Measurements from ENCODE around the gene LMBRD2. TPM values are rescaled to one million over a fixed set of nuclear protein-coding genes. Genes with fewer than 3 reads are reported as not detected.

Gene LMBRD2
- total and polyA plus RNA-seq, 2 donors (not counting 1 experiment from before 2014, with no cell fraction given): 2.1 to 10.0 TPM

DNA sequence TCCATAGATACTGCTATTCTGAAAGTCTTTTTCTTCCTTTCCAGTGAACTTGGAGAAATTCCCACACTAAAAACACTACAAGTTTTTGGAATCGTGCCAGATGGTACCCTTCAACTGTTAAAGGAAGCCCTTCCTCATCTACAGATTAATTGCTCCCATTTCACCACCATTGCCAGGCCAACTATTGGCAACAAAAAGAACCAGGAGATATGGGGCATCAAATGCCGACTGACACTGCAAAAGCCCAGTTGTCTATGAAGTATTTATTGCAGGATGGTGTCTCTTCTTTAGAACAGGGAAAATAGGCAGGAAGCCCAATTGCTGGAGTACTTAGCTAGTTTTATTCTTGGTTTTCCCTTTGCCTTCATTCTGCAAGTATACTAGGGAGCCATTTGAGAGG is 30.1 kb upstream of the LMBRD2 start:
- 100% methylated on average over 1 of the region's 2 CpGs for WGBS (ENCODE audit: insufficient coverage)
- Histone ChIP-seq H3K27me3 (replicated peaks in 1 of 4; ENCODE audit: control extremely low read depth in 1 of 4, control insufficient read depth in 3 of 4, insufficient read depth in 4 of 4, low read length in 3 of 4) (no peaks in the 10 kb centered on the region), H3K9ac (ENCODE audit: low read length) (no peak overlapping the region), H3K79me2 (ENCODE audit: control insufficient read depth, insufficient read depth, low read length) (no peaks in the 10 kb centered on the region), H3K4me3 (ENCODE audit: control extremely low read depth in 1 of 5, extremely low read depth in 1 of 5, insufficient read depth in 1 of 5, low read depth in 2 of 5, low read length in 4 of 5) (no peak overlapping the region), H3K36me3 (replicated peaks in 1 of 2; ENCODE audit: control extremely low read depth in 1 of 2, control insufficient read depth in 1 of 2, extremely low read depth in 1 of 2, insufficient read depth in 2 of 2, low read length in 1 of 2) (peaks cover 14 to 39% of the 10 kb centered on the region in 2 experiments), H3K9me3 (ENCODE audit: control extremely low read depth in 1 of 3, control insufficient read depth in 2 of 3, insufficient read depth in 1 of 3, low read length in 2 of 3) (no peaks in the 10 kb centered on the region), H2AFZ (ENCODE audit: insufficient read depth, low read depth, low read length, poor library complexity, severe bottlenecking) (no peak overlapping the region), H3K27ac (ENCODE audit: low read length in 2 of 2) (no peak overlapping the region), H3K4me1 (ENCODE audit: control insufficient read depth in 2 of 2, insufficient read depth in 2 of 2, low read length in 2 of 2) (no peaks in the 10 kb centered on the region), H3K4me2 (replicated peaks; ENCODE audit: low read depth, low read length, poor library complexity, severe bottlenecking) (no peak overlapping the region), H4K20me1 (ENCODE audit: control insufficient read depth, insufficient read depth, low read length, poor library complexity, severe bottlenecking) (no peaks in the 10 kb centered on the region)
- H3K4me3 Mint-ChIP-seq: no peak overlapping the region
- TF ChIP-seq, protein P1, sequence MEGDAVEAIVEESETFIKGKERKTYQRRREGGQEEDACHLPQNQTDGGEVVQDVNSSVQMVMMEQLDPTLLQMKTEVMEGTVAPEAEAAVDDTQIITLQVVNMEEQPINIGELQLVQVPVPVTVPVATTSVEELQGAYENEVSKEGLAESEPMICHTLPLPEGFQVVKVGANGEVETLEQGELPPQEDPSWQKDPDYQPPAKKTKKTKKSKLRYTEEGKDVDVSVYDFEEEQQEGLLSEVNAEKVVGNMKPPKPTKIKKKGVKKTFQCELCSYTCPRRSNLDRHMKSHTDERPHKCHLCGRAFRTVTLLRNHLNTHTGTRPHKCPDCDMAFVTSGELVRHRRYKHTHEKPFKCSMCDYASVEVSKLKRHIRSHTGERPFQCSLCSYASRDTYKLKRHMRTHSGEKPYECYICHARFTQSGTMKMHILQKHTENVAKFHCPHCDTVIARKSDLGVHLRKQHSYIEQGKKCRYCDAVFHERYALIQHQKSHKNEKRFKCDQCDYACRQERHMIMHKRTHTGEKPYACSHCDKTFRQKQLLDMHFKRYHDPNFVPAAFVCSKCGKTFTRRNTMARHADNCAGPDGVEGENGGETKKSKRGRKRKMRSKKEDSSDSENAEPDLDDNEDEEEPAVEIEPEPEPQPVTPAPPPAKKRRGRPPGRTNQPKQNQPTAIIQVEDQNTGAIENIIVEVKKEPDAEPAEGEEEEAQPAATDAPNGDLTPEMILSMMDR (IDR thresholded peaks at IDR 0.05): no peak
- no peak for TF ChIP-seq EZH2 (IDR thresholded peaks at IDR 0.05; ENCODE audit: borderline replicate concordance, insufficient read depth, low read depth, low read length, poor library complexity, severe bottlenecking)
- no peak for DNase-seq
- peaks cover 2% of the 10 kb centered on the region for H3K4me1 Mint-ChIP-seq
- ATAC-seq (ENCODE audit: low read depth): no peak
- ChIA-PET POLR2A (no interaction called here), CTCF (no interaction called here)
- H3K27me3 Mint-ChIP-seq: no peaks in the 10 kb centered on the region
- no peaks in the 10 kb centered on the region for H3K9me3 Mint-ChIP-seq (ENCODE audit: insufficient read depth)
- intact Hi-C loops (cut with micrococcal nuclease): no loop called here
- H3K27ac Mint-ChIP-seq: no peak overlapping the region

DNA sequence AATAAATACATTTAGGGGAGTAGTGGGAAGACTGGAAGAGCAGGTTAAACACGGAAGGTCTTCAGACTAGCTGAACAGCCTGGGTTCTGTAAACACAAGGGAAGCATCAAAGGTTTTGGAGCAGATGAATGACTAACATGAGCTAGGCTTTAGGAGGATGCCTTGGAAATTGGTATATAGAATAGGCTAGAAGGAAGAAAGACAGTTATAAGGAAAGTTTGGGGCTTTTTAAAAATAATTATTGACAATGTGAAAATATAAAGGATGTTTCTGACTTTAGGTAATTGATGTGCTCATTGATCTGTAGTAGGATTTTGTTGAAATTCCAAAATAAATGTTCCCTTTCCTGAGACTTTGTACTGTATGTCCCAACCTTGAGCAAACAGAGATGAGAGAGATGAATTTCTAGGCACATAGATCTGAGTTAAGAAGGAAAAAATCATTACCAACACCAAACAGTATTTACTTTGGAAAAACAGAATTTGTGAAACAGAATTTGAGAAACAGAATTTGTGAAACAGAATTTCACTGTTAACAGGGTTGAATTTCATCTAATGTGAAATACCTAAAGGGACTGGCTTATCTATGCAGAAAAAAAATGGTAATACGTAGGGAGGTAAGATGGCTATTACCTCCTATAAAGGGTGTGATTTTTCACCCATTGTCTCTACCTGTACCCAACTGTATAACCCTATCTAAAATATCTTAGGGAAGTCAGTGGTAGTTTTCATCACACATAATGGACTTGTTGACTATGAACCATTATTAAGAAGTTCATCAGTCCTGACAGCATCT is 29.1 kb upstream of the LMBRD2 start:
- H3K4me3 ChIP-seq (ENCODE audit: control extremely low read depth in 1 of 5, extremely low read depth in 1 of 5, insufficient read depth in 1 of 5, low read depth in 2 of 5, low read length in 4 of 5): no peak overlapping the region
- H3K79me2 ChIP-seq (ENCODE audit: control insufficient read depth, insufficient read depth, low read length): no peaks in the 10 kb centered on the region
- Mint-ChIP-seq H3K27ac (no peak overlapping the region), H3K9me3 (ENCODE audit: insufficient read depth) (no peaks in the 10 kb centered on the region), H3K4me1 (peaks cover 2% of the 10 kb centered on the region), H3K4me3 (no peak overlapping the region), H3K27me3 (no peaks in the 10 kb centered on the region)
- no peak overlapping the region for H3K27ac ChIP-seq (ENCODE audit: low read length in 2 of 2)
- no peak overlapping the region for H3K4me2 ChIP-seq (replicated peaks; ENCODE audit: low read depth, low read length, poor library complexity, severe bottlenecking)
- no peaks in the 10 kb centered on the region for H3K9me3 ChIP-seq (ENCODE audit: control extremely low read depth in 1 of 3, control insufficient read depth in 2 of 3, insufficient read depth in 1 of 3, low read length in 2 of 3)
- H2AFZ ChIP-seq (ENCODE audit: insufficient read depth, low read depth, low read length, poor library complexity, severe bottlenecking): no peak overlapping the region
- H3K27me3 ChIP-seq (replicated peaks in 1 of 4; ENCODE audit: control extremely low read depth in 1 of 4, control insufficient read depth in 3 of 4, insufficient read depth in 4 of 4, low read length in 3 of 4): no peaks in the 10 kb centered on the region
- 90% methylated on average over 1 of the region's 2 CpGs for WGBS (ENCODE audit: insufficient coverage)
- no peak for TF ChIP-seq EZH2 (IDR thresholded peaks at IDR 0.05; ENCODE audit: borderline replicate concordance, insufficient read depth, low read depth, low read length, poor library complexity, severe bottlenecking)
- TF ChIP-seq, protein P1 (IDR thresholded peaks at IDR 0.05): no peak
- CTCF ChIA-PET: no interaction called here
- peaks cover 14 to 39% of the 10 kb centered on the region in 2 experiments for H3K36me3 ChIP-seq (replicated peaks in 1 of 2; ENCODE audit: control extremely low read depth in 1 of 2, control insufficient read depth in 1 of 2, extremely low read depth in 1 of 2, insufficient read depth in 2 of 2, low read length in 1 of 2)
- H3K4me1 ChIP-seq (ENCODE audit: control insufficient read depth in 2 of 2, insufficient read depth in 2 of 2, low read length in 2 of 2): no peaks in the 10 kb centered on the region
- intact Hi-C loops (cut with micrococcal nuclease): no loop called here
- POLR2A ChIA-PET: no interaction called here
- no peaks in the 10 kb centered on the region for H4K20me1 ChIP-seq (ENCODE audit: control insufficient read depth, insufficient read depth, low read length, poor library complexity, severe bottlenecking)
- H3K9ac ChIP-seq (ENCODE audit: low read length): no peak overlapping the region
- ATAC-seq (ENCODE audit: low read depth) (no peak), DNase-seq (no peak)

Measured in B cell (primary cell).